ENCODE measurements around the gene ENTHD1.

ENTHD1 gene

DNA sequence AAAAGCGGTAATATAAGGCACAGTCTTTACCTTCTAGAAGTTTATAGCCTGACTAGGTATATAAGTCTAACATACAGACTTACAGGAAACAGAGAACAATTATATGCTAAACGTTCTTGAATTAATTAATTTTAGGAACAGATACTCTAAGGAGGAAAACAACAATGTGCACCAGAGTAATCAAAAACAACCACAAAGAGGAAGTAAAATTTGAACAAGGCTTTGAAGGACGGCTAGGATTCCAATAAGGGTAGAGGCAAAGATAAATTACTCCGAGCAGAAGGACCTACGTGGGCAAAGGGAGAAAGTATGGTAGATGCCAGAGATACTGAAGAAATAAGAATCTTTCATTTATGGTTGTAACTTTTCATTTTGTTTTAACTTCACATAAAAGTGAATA is 54.4 kb downstream of the ENTHD1 start:
- DNase-seq, result no peak

DNA sequence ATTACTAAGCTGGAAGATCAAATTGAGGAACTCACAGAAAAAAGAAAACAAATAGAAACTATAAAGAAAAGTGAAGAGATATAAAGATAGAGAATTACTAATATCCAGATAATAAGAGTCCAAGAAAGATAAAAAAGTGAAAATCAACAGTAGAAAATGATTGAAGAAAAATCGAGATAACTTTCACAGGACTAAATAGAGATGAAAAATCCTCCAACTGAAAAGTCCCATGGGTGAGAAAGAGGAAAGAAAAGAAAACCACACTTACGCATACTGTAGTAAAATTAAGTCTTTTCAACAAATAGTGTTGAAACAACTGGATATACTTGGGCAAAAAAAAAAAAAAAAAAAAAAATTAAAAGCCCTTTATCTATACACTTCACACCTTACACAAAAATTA is 60.0 kb downstream of the ENTHD1 start:
- DNase-seq, result no peak

DNA sequence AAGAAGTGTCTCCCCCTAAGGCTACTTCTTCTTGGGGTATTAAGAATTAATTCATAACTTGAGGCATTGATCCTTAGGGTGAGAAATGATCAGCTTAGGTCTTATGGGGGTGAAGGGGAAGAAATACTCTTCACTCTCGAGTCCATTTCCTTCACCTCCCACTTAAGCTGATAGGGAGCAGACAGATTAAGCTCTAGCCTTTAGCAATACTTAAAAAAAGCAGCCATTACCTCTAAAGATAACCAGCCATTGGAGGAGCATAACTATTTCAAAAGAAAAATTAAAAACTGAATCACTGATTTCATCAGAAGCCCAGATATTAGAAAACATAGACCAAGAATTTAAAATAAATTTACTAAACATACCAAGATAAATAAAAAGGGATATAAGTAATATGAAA is 60.5 kb downstream of the ENTHD1 start:
- no peak for DNase-seq

DNA sequence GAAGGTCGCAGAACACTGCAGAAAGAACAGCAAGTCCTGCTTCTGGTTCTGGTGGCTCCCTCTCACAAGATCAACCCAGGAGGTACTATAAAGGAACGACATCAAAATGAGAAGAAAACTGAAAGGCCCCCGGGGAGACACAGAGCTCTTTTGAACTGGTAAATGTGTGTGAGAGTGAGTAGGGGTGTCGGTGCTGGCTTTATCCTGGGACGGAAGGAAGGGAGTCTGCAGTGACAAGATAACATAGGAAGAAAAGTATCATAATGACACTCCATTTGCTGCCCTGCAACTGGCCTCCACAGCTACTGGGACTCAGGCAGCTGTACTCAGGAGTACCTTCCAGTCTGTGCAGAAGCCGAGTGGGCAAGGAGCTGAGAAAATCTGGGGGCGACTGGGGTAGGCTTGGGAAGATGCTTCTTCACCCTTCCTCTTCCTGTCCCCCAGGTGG is 60.9 kb downstream of the ENTHD1 start:
- DNase-seq, result no peak

DNA sequence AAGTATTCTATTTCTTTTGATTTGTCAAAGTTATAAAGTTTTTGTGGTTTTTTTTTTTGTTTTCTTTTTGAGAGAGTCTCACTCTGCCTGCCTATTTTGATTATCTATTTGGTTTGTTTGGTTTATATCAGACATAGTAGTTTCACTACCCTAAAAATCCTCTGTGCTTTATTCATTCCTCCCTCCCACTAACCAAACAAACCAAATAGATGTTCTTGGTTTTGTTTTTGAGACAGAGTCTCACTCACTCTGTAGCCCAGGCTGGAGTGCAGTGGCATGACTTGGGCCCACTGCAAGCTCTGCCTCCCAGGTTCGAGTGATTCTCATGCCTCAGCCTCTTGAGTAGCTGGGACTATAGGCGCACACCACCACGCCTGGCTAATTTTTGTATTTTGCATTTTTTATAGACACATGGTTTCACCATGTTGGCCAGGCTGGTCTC is 67.9 kb downstream of the ENTHD1 start:
- no peak for DNase-seq

DNA sequence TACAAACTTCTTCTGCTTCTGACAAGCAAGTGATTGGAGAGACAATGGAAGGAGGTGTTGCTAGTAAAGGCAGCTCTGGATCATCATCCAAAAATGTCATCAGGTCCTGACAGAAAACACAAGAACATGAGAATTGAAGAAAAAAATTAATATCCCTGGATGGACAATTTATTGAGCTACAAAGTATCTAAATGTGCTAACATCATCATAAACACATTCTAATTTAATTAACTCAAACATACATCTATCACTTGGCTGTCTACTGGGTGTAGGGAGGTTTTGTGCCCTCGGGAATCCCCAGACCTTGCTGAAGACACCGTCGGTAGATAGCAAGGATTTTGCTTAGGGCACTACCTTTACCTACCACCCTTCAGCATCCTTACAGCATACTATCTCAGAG is 72.6 kb downstream of the ENTHD1 start:
- DNase-seq, result no peak

DNA sequence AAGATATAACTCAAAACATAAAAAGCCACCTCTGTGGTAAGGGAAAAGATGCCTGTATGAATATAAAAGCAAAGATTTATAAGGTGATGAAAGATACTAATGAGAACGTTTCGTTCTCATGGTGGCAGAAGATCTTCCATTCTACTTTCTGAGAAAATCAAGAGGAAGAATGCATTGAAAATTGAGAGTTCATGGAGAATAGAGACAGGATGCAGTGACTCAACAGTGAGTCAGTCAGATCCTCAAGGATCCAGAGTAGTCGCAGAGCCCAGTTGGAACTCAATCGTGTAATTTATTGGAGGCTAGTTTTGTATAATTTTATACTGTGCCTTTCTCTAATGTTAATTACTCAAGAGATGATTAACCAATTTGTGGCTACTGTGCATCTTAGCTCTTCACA is 73.3 kb downstream of the ENTHD1 start:
- no peak for DNase-seq

DNA sequence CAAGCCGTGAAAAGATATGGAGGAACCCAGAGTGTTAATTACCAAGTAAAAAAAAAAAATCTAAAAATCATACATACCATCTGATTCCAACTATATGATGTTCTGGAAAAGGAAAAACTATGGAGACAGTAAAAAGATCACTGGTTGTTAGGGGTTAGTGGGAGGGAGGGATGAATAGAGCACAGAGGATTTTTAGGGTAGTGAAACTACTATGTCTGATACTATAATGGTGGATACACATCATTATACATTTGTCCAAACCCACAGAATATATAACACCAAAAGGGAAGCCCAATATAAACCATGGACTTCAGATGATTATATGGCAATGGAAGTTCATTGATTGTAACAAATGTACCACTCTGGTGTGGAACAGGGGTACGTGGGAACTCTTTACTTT is 74.1 kb downstream of the ENTHD1 start:
- no peak for DNase-seq

DNA sequence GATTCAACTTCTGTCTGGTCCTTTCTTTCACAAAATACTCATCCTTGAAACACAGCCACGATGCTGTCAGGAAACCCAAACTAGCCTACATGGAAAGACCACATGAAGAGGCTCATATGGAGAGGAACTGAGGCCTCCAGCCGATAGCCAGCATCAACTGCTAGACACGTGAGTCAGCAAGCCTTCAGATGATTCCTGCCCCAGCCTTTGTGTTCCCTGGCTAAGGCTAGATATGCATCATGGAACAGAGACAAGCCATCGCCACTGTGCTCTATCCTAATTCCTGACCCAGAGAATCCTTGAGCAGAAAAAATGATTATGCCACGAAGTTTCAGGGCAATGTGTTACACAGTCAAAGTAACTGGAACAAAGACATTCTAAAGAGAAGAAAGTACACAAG is 75.5 kb downstream of the ENTHD1 start:
- no peak for DNase-seq

DNA sequence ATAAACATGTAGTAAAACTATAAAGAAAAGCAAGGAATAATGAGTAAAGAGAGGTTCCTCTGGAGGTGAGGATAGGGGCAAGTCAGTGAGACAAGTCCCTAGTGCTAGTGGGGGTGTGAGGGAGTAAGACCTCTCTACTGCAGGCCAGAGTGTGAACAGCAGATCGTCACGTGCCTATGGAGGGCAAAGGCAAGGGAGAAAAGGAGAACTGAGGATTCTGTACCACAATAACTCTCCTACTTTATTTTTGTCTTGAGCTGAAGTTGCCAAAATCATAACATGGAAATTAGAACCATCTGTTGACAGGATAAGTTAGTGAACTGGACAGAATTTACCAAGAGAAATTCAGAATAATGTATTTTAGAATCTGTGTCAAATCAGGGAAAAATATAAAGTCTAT is 77.6 kb downstream of the ENTHD1 start:
- no peak for DNase-seq

DNA sequence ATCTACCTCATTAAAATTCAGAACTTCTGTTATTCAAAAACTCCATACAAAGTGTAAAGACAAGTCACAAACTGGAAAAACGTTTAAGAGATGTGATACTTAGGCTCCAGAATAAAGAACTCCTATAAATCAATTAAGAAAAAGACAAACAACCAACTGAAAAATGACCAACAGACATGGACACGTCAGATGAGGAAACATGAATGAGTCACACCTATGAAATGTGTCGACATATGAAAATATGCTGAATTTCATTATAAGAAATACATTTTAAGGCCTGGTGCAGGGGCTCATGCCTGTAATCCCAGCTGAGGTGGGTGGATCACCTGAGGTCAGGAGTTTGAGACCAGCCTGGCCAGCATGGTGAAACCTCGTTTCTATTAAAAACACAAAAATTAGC is 78.7 kb downstream of the ENTHD1 start:
- DNase-seq, result no peak

DNA sequence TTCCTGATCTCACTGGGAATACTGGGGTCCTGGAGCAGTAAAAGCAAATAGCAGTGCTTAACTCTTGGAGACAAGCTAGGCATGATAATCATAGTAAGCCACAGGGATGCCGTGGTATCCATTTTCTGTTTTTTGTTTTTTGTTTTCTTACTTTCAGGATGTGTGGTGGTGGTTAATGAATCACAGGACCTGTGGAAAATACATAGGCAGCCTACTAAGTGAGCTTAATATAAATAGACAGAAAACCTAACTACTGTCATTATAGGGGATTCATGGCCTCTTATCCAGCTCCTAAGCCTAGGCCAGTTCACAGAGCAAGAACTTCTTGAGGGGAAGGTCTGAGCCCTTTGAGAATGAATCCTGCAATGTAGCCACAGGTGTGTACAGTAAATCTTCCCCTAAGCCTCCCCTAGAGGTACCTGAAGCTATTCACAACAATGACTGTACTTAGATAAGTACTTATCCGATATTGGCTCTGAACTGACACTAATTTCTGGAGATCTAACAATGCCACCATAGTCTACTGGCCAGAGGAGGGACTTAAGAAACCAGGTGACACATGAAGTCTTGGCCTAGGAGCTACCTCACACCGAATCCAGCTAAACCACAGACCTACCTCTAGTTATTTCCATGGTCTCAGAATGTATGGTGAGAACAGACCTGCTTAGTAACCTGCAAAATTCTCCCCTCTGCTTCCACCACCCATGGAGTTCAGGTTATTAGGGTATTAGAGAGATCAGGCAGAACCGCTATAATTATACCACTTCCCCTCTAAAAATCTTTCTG is 83.6 kb downstream of the ENTHD1 start:
- no peak for DNase-seq

DNA sequence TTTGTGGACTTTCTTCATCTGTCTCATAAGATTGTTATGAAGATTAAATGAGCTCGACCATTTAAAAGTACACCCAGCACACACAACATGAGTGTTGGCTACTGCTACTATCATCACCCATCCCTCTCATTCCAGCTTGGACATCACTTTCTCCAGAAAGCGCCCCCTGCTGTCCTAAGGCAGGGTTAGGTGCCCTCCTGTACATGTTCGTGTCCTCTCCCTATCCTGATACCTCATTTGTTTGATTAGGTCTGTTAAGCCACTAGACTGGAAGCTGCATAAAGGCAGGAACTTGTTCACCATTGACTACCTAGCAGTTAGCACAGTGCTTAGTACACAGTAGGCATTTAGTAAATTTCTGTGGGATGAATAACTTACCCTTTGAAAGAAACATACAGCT is 85.5 kb downstream of the ENTHD1 start:
- peak; percentile 71 for DNase-seq

DNA sequence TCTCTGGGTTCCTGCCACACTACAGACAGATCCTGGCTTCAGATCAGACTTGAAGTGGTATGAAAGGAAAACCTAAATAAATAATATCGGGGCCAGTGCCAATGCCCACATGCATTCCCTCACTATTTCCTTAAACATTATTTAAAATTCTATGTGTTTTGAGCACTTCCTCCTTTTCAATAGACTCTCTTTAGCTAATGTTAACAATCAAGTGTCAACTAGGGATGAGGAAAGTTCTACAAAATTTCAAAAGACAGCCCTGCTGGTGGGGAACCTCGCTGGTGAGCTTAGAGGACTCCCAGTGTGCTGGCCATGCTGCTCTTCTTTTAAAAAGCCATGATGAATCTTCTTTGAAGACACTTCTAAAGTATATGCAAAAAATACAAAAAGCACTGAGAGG is 87.5 kb downstream of the ENTHD1 start:
- no peak for DNase-seq

DNA sequence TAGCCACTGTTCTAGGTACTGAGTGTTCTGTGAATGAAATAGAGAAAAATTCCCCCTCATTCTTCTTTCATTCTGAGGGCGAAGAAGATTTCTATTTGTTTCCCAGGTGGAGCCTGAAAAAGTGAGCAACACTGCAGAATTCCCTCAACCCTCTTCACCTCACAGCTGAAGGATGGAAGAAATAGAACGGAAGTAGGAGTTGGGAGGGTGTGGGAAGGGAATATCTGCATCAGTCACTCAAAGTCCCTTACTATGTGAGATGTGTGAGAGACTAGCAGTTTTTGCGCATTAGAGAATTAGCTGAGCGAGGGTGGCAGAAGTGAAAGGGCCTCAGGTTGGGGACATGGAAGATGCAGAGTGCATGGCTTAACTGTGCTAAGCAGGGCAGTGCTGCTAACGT is 88.4 kb downstream of the ENTHD1 start:
- DNase-seq, result no peak

DNA sequence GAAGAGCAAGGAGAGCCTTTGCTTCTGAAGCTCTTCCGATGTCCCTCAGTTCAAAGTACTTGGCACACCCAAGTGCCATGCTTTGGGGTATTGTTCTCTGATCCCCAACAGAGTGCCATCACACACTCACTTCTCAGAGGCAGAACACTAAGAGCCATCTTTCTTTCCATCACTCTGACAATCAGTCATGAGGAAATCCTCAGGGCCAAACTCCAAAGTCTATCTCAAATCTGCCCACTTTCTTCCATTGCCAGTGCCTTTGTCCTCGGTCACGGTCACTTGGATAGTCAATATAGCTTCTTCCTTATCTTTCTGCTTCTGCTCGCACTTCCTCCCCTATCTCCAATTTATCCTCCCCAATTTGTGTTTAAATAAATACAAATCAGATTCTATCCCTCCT is 90.9 kb downstream of the ENTHD1 start:
- no peak for DNase-seq

DNA sequence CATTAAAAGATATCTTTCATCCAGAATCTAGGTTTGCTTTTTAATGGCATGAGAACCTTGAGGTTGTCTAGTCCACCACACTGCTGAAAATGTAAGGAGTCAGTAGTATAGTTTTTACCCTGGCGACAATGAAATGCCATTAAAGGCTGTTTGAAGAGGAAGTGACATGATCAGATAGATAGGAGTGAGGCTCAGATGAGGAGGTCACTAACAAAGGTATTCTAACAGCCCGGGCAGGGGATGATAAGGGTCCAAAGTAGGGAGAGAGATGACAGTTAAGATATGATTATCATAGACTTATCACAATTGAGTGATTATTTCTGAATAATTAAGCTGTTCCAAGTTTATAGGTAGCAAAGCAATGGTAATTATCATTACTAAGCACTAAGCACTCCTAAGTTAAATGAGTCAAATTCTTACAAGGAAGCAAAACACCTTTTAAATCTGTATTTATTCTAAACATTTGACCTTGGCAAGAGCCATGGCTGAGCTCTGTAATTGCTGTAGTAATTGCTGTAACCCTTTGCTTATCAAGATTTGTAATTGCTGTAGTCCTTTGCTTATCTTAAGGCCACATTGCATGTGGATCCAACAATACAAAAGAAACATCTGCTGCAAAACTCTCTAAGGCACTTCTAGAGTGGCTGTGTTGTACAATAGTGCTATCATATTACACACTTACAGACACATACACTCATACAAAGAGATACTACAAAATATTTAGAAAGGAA is 92.6 kb downstream of the ENTHD1 start:
- DNase-seq, result no peak

DNA sequence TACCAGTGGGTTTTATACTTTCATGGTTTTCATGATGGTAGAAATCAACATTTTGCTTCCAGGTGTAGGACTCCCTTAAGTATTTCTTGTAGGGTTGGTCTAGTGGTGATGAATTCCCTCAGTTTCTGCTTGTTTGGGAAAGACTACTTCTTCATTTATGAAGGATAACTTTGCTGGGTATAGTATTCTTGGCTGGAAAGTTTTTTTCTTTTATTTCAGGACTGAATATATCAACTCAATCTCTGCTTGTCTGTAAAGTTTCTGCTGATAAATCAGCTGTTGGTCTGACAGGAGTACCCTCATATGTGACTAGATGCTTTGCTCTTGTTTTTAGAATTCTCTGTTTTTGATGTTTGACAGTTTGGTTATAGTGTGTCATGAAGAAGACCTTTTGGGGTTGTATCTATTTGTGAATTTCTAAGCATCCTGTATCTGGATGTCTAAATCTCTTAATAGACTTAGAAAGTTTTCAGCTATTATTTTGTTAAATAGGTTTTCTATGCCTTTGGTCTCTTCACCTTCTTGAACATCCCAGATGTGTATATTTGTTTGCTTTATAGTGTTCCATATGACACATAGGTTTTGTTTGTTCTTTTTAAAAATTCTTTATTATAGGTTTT is 95.9 kb downstream of the ENTHD1 start:
- no peak for DNase-seq

DNA sequence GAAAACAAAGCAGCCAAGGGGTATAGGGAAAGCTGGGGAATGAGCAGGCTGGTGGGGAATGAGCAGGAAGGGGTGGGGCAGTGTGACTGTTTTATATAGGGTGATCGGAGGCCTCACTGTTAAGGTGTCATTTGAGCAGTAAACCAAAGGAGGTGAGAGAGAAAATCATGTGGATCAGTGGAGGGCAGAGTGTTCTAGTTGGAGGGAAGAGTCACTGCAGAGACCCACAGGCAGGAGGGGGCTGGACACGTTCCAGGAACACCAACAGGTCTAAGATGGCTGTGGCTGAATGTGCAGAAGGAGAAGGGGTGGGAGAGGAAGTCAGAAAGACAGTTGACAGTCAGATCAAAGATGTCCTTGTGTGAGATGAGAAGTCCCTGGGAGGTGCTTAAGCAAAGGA is 103.8 kb downstream of the ENTHD1 start:
- no peak for DNase-seq

DNA sequence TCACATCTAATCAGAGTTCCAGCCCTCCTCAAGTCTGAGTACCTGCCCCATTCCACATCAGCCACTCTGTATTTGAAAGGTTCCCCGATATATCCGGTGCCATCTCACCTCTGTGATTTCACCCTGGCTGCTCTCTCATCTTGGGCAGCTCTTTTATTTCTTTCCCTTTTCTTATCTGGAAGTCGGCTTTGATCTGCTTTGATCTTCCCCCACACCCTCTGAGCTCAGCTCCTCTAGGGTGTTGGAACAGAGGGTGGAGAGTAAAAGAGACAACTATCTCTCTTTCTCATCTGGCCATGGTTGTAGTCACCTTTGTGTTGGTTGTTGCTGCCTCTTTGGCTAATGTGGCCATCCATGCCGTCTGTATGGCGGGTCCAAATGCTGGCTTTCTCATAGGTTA is 108.3 kb downstream of the ENTHD1 start:
- no peak for DNase-seq

DNA sequence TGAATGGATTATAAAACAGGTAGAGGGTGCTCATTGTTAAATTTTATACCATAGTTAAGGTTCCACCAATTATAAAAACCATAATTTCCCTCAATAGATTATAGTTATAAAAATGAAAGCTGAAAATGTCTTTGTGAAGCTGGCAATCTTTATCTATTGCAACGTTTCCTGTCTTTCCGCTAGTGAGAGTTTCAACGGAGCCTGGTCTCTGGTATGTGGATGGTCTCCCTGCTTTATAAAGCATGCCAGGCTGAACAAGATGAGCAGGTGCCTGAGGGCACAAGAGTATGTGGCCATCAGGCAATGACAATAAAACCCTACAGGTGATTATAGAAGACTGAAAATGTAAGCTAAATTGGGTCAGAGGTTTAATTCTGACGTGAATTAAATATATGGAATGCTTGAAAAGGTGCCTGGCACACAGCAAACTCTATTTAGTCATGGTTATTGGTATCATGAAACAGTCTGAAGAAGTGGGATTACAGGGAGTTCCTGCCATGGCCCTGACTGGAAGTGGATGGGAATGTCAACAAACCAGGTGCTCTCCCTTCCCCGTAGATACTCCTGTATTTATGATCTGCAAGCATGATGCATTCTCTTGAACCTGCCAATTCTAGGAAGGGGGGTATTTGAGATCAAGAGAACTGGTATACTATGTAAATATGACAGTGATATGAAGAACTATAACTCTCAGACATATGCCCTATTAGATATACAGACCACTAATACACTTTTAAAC is 115.7 kb downstream of the ENTHD1 start:
- no peak for DNase-seq

DNA sequence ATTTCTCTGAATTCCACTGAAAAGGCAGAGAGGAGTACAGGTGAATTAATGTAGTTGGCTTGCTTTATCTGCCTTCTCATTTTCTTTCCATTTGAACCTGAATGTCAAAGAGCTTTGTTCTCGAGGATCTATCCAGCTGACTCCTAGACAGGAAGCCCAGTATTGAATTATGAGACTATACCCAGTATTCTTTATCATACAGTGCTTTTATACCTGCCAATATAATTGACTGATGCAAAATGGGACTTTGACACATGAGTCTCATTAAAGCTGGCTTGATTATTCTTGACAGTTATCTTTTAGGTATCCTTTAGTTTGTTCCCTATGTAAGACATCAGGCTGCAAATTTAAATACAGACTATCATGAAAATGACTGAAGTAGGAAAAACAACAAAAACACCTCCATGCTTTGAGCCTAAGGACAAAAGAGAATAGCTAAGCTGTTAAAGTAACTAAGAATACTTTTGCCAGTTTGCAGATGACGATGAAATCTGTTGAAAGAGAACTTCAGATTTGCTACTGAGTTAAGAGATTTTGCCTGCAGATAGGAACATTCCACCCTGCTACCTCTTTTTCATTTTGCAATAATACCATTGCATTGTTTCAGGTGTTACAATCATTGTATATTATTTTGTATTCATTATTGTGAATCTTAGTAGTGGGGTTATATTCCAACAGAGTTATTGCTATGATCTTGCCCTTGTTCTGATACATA is 117.1 kb downstream of the ENTHD1 start:
- no peak for DNase-seq

Data from stimulated activated CD8-positive, alpha-beta memory T cell treated with anti-CD3 and anti-CD28 coated beads, Interleukin-4, amount 100 ng/mL, for 48 hours (primary cell).